ENCODE measurements around the gene CDHR4. TPM values are rescaled to one million over a fixed set of nuclear protein-coding genes. Genes with fewer than 3 reads are reported as not detected.

CDHR4 gene
- total and polyA plus RNA-seq, 2 of the 8 experiments (the other 6 are each of a cell fraction or from before 2014, with no cell fraction given), result 0.50 to 0.60 TPM

- no peak for TF ChIP-seq MAX (IDR thresholded peaks at IDR 0.05)
- Histone ChIP-seq H3K36me3 (ENCODE audit: control insufficient read depth in 2 of 4, insufficient read depth in 4 of 4, low read length in 3 of 4) (no peaks in the 10 kb centered on the region), H3K4me1 (replicated peaks in 1 of 4; ENCODE audit: control insufficient read depth in 3 of 4, insufficient read depth in 4 of 4, low read length in 3 of 4) (no peaks in the 10 kb centered on the region), H4K8ac (ENCODE audit: extremely low read depth, insufficient read depth, low read length) (no peak overlapping the region), H3K4me3 (ENCODE audit: extremely low read depth in 1 of 4, insufficient read depth in 2 of 4, low read depth in 3 of 4, low read length in 4 of 4) (no peak overlapping the region), H2BK120ac (replicated peaks; ENCODE audit: low read depth, low read length) (no peak overlapping the region), H3K14ac (ENCODE audit: insufficient read length) (no peak overlapping the region), H3K9me3 (ENCODE audit: insufficient read depth in 2 of 2, low read depth in 1 of 2, low read length in 1 of 2) (no peaks in the 10 kb centered on the region), H3K79me1 (ENCODE audit: low read depth, low read length) (peaks cover 3% of the 10 kb centered on the region; the same call in 1 of the 2 replicates), H2BK15ac (ENCODE audit: low read length) (no peak overlapping the region), H2AK5ac (ENCODE audit: low read depth, low read length) (no peak overlapping the region), H4K91ac (replicated peaks; ENCODE audit: insufficient read length, low read length) (no peak overlapping the region), H3K9ac (replicated peaks in 1 of 4; ENCODE audit: extremely low read depth in 1 of 4, low read depth in 3 of 4, low read length in 3 of 4) (no peak overlapping the region), H3K27ac (ENCODE audit: low read depth, low read length) (no peak overlapping the region), H2AFZ (ENCODE audit: low read length) (no peak overlapping the region), H3K23me2 (ENCODE audit: low read depth, low read length) (no peaks in the 10 kb centered on the region), H3K4ac (replicated peaks; ENCODE audit: insufficient read length, low read depth, low read length) (no peak overlapping the region), H4K20me1 (replicated peaks in 1 of 2; ENCODE audit: control insufficient read depth in 1 of 2, insufficient read depth in 2 of 2, low read length in 2 of 2) (peaks cover 0 to 4% of the 10 kb centered on the region in 2 experiments), H2BK5ac (ENCODE audit: low read depth, low read length) (no peak overlapping the region), H3K27me3 (replicated peaks in 1 of 4; ENCODE audit: control insufficient read depth in 3 of 4, extremely low read depth in 1 of 4, insufficient read depth in 3 of 4, low read length in 3 of 4) (no peaks in the 10 kb centered on the region), H2BK20ac (ENCODE audit: low read length) (no peak overlapping the region), H3K18ac (ENCODE audit: extremely low read depth, low read length) (no peak overlapping the region), H3K79me2 (ENCODE audit: control insufficient read depth in 1 of 2, insufficient read depth in 2 of 2, low read length in 2 of 2) (peaks cover 0 to 64% of the 10 kb centered on the region in 2 experiments; a peak in 3 of 4 replicates), H3K56ac (replicated peaks; ENCODE audit: insufficient read length, low read depth, low read length) (no peak overlapping the region), H3K23ac (ENCODE audit: insufficient read length) (no peak overlapping the region), H2BK12ac (ENCODE audit: low read depth, low read length) (no peak overlapping the region), H3K4me2 (ENCODE audit: insufficient read depth in 1 of 2, low read depth in 2 of 2, low read length in 2 of 2) (no peak overlapping the region), H4K5ac (ENCODE audit: insufficient read length, low read depth, low read length) (no peak overlapping the region)
- POLR2A ChIA-PET (ENCODE audit: partially characterized antibody), result interaction anchor here (1.5 kb wide), 1 partner anchor 19 kb away, joined by 3 read pairs; no protein-coding TSS in a partner anchor
- WGBS, 2 experiments (ENCODE audit: extremely low coverage in 1 of 2, insufficient coverage in 1 of 2, insufficient read length in 1 of 2, insufficient replicate concordance in 2 of 2, low coverage in 1 of 2, low lambda C conversion rate in 2 of 2, missing lambda C conversion rate in 1 of 2), result 94% methylated on average over 4 of the region's 4 CpGs; no CpG with 5 or more reads in 1 of the 2 experiments
- DNase-seq (ENCODE audit: low read depth in 1 of 2, low spot score in 2 of 2), result no peak
- FAIRE-seq, result no peak
- CTCF ChIA-PET (ENCODE audit: partially characterized antibody), result interaction anchor here (0.6 to 0.8 kb wide), 2 partner anchors 14 to 41 kb away, joined by 3 to 4 read pairs; no protein-coding TSS in a partner anchor
Measured at GRCh38 chr3:49763981-49764380, 35.7 kb downstream of the CDHR4 start.
